GM20431 (cell line): ENCODE measurements around the gene ALDOA.

Experiments used
- in situ Hi-C: fragments of 300-500 bp; cut with MseI, MboI; formaldehyde crosslinking; loops from one replicate; pipeline ENCODE4 v1.15.0; 2020; ENCODE audit warnings: low sequenced_read_pairs; ENCODE audit not compliant: unreplicated experiment

Gene ALDOA

DNA sequence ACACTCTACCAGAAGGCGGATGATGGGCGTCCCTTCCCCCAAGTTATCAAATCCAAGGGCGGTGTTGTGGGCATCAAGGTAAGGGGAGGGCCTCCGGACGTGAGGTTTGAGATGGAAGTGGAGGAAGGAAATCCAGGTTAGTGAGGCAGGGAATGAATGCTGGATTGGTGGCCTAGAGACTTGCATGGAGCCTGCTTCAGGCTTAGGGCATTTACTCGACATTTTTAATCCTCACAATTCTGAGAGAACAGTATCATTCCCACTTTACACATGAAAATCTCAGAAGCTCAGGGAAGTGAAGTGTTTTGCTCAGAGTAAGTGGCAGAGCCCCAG lies 2.0 kb downstream of the ALDOA start:
- in situ Hi-C loops = no loop called here

DNA sequence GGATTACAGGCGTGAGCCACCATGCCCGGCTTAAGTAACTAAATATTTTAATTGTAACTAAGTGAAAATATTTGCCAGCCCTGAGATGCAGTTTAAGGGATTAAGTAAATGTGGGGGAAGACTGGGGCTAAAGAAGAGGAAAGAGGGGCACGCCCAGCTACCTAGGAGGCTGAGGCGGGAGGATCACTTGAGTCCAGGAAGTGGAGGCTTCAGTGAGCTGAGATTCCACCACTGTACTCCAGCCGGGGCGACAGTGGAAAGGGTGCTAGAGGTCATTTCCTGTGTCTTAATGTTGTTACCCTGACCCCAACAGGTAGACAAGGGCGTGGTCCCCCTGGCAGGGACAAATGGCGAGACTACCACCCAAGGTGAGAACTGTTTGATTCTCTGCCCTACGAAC lies 2.8 kb downstream of the ALDOA start:
- in situ Hi-C loops = no loop called here

DNA sequence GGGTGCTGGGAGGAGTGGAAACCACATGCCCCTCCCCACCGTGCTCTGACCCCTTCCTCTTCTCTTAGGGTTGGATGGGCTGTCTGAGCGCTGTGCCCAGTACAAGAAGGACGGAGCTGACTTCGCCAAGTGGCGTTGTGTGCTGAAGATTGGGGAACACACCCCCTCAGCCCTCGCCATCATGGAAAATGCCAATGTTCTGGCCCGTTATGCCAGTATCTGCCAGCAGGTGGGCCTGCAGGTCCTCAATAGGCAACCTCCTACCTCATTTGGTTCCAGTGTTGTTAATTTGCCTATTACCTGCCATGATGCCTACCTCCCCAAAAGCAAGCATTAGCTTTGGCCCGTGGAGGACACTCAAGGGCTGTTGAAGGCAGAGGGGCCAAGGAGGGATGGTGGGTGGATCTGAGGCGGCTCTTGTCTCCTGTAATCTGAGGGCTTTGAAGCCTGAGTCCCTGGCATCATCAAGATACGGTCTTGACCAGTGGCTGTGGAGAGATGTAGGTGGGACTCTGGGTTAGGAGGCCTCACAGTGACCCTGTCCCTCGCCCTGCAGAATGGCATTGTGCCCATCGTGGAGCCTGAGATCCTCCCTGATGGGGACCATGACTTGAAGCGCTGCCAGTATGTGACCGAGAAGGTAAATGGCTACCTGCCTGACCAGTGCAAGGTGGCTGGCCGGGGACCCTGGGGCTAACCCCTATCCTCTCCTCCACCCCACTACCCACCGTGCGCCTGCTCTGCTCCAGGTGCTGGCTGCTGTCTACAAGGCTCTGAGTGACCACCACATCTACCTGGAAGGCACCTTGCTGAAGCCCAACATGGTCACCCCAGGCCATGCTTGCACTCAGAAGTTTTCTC lies 3.4 kb downstream of the ALDOA start:
- in situ Hi-C loops = no loop called here

DNA sequence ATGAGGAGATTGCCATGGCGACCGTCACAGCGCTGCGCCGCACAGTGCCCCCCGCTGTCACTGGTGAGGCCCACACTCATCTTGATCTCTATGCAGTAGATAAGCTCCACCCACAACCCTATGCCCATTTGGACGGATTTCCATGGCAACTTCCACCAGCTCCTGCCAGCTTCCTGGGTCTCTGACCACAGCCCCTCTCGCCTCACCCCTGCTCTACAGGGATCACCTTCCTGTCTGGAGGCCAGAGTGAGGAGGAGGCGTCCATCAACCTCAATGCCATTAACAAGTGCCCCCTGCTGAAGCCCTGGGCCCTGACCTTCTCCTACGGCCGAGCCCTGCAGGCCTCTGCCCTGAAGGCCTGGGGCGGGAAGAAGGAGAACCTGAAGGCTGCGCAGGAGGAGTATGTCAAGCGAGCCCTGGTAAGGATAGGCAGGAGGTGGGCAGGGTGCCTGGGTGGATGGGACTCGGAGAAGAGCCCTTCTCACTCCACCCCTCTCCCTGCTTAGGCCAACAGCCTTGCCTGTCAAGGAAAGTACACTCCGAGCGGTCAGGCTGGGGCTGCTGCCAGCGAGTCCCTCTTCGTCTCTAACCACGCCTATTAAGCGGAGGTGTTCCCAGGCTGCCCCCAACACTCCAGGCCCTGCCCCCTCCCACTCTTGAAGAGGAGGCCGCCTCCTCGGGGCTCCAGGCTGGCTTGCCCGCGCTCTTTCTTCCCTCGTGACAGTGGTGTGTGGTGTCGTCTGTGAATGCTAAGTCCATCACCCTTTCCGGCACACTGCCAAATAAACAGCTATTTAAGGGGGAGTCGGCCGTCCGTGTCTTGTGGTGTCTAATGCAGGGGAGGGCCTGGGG lies 4.3 kb downstream of the ALDOA start:
- in situ Hi-C loops = no loop called here

DNA sequence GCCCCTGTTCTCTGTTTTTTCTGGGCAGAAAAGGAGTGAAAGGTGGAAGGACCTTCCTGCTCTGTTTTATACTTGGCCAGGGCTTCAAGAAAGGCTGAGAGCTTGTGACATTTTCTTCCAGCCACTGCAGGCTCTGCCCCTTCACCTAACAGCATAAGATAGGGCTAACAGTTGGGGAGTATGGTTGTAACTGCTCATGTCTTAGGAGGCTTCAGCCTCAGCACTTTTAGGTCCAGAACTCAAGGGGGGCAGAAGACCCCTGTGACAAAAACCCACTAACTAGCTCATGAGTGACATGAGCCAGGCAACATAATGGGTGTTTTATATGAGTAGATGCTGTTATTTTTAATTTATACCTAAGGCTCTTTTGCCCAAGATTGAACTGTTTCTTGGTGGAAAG lies 4.9 kb downstream of the ALDOA start:
- in situ Hi-C loops = no loop called here

DNA sequence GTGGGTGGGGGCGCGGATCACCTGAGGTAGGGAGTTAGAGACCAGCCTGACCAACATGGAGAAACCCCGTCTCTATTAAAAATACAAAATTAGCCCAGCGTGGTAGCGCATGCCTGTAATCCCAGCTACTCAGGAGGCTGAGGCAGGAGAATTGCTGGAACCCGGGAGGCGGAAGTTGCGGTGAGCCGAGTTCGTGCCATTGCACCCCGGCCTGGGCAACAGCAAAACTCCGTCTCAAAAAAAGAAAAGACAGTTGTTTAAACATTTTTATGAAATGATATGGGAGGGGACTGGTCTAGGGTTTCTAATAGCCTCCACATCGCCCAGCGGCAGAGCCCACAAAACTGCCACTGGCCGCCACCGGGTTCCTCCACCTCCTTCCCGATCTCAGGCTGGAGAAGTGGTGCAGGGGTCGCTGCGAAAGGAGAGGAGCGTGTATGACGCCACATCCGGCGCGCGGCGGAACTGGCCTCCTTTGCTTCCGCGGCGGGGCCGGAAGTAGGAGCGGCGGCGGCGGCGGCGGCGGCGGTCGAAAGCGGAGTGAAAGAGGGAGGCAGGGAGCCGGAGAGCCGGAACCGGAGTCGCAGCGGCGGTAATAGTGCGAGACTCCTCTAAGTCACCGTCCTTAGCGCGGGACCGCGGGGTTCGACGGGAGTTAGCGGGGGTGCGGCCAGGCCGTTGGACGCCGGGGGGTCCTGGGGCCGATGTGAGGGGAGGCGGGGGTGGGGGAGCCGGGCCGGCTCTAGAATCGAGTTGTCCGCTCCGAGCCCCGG lies 10.1 kb downstream of the ALDOA start, which contains the start of gene PPP4C:
Gene PPP4C (plus strand): TSS at position 492 of the 773 bp plus-strand sequence. CDS start 384 bp downstream, outside the sequence.
- in situ Hi-C loops = no loop called here

DNA sequence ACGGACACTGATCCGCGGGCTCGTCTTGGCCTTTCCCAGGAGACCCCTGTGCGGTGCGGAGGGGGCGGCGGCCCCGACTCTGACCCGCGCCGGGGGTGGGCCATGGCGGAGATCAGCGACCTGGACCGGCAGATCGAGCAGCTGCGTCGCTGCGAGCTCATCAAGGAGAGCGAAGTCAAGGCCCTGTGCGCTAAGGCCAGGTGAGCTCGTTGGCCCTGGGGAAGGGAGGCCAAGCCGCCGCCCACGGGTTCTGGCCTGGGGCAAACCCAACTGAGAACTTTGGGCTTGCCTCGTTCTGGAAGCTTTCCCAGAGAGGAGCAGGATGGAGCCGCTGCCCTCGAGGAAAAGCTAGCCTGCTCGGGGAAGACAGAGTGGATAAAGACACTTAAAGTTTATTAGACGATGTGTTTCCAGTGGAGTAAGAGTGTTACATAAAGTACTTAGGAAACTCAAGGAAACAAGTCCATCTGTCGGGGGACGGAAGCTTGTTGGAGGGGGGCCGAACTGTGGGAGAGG lies 10.8 kb downstream of the ALDOA start:
- in situ Hi-C loops = no loop called here

DNA sequence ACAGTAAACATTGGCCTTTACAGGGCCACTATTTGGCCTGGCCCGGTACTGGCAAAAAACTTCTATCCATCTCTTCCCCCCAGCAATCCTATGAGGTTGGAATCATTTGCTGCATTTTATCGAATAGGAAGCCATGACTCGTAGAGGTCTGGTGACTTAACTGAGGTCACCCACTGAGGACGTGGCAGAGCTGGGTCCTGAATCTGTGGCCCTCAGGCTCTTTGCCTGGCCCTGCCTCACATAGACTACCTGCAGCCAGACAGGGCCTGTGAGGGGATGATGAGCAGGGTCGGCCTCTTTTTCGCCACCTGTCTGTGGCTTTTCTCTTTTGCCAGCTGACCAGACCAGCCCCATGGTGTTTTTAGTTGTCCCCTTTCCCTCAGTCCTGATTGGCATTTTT lies 12.1 kb downstream of the ALDOA start:
- in situ Hi-C loops = no loop called here

DNA sequence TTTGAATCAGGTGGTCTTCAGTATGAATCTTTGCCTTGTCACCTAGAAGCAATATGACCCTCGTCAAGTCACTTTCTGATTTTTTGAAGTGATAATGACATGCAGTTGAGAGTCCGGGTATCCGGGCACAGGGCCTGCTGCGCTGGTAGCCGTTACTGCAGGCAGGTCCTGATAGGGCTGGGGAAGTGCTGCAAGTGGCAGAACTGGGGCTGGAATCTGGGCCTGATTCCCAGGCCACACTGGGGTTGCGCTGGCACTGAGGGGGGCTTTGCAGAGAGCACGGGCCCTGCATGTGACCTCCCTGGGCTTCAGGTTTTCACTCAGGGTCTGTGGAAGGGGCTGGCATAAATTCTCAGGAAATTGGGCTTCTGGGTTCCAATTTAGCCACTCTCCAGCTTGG lies 13.2 kb downstream of the ALDOA start:
- in situ Hi-C loops = no loop called here

DNA sequence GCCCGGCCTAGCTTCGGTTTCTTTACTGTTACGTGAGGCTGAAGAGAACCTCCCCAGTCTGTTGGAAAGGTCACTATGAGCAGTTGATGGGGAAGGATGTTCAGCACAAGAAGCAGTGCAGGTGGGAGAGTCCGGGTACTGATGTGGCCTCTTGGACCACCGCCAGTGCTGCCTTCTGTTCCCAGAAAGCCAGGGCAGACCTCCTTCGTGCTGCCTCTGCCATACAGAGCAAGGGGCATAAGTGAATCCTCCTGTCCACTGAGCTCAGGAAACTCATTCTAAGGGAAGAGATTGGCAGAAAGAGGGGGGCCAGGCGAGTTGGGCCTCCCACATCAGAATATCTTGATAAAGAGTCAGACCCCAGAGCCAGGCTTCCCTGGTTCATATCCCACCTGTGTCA lies 13.9 kb downstream of the ALDOA start:
- in situ Hi-C loops = no loop called here

DNA sequence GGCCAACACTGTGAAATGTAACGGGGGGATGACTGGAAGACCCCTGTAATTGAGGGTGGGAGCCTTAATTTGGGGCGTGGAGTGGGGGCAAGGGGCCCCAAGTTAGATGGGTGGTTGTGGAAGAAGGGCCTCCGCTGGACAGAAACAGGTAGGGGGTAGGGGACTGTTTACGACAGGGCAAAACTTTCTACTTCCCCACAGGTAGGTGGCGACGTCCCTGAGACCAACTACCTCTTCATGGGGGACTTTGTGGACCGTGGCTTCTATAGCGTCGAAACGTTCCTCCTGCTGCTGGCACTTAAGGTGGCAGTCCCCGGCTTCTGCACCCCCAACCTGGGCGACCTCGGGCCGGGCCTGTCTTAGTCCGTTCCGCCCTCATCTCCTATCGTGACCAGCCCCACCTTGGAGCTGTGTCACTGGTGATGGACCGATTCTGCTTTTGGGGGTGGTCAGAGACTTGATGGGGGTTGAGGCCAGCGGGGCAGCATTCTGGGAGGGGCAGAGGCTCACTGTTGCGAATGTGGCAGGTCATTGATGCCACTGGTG lies 17.1 kb downstream of the ALDOA start:
- in situ Hi-C loops = no loop called here

DNA sequence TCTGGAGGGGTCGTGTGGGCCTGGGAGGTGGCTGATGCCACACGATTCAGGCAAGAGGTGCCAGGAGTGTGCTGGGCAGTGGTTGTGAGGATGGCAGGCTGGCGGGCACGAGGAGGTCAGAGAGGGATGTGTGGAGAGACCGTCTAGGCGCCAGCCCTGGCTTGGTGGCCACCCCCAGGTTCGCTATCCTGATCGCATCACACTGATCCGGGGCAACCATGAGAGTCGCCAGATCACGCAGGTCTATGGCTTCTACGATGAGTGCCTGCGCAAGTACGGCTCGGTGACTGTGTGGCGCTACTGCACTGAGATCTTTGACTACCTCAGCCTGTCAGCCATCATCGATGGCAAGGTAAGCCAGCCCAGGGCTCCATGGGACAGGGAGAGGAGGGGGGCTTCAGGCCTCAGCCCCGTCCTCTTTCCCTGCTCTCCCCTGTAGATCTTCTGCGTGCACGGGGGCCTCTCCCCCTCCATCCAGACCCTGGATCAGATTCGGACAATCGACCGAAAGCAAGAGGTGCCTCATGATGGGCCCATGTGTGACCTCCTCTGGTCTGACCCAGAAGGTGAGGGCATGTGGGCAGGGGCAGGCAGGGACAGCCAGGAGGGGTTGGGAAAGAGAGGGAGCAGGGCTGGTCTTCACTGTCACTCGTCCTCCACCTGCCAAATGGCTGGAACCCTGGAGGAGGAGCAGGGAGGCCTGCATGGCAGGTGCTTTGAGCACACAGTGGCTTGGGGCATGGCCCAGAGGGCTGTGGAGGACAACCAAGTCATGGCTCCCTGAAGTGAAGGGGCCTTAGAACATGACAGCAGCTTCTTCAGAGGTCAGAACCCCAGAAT lies 17.9 kb downstream of the ALDOA start:
- in situ Hi-C loops = no loop called here

DNA sequence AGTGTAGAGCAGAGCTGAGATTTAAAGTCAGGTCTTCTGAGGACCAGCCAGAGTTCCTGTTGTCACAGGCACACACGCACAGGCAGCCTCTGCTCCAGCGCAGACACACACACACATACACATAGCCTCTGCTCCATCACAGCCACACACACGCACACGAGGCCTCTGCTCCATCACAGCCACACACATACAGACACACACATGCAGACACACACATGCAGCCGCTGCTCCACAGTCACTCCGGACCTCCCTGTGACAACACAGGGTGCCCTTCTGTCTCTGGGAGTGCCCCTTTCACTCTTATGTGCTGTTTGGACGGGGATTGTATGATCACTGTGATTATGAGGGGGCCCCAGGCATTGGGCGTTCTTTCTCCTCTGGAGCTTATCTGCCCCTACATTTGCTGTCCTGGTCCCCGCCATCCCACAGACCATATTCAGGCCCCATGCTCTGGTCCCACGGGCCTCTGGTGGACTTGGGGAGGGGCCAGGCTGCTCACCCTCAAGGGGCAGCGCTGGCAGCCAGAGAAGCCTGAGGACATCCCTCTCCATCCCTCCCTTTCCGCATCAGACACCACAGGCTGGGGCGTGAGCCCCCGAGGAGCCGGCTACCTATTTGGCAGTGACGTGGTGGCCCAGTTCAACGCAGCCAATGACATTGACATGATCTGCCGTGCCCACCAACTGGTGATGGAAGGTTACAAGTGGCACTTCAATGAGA lies 18.7 kb downstream of the ALDOA start:
- in situ Hi-C loops = no loop called here

DNA sequence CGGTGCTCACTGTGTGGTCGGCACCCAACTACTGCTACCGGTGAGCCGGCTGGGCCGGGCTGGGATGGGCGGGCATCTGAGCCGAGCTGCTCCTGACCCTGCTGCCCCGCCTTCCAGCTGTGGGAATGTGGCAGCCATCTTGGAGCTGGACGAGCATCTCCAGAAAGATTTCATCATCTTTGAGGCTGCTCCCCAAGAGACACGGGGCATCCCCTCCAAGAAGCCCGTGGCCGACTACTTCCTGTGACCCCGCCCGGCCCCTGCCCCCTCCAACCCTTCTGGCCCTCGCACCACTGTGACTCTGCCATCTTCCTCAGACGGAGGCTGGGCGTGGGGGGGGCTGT lies 19.2 kb downstream of the ALDOA start:
- in situ Hi-C loops = no loop called here

DNA sequence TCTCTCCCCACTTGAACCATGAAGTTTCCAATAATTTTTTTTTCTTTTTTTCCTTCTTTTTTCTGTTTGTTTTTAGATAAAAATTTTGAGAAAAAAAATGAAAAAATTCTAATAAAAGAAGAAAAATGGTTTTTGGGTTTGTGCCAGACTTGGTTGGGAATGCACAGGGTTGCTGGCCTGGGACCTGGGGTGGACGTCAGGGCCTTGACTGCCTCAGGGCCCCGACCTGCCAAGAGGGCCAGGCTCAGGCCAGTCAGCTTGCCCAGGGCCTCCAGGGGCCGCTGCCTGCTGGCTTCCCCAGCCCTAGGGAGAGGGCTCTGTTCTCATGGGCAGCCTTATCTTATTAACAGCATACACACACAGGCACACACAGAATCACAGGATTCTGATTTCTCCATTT lies 19.7 kb downstream of the ALDOA start:
- in situ Hi-C loops = no loop called here

DNA sequence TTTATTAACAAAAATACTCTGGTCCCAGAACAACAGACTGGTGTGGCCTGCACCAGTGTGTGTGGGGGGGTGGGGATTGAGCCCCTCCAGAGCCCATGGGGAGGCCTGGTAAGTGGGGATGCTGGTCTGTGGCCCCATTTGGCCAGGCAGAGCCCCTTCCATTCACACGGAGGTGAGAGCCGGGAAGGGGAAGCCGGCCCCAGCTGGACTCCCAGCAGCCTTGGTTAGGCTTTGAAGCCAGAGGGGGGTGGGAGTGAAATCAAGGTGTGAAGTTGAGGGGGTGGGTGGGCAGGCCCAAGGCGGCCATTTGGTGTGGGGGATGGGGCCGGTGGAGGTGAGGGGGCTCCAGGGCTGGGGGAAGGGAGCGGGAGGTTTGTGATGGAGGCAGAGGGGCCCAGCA lies 20.3 kb downstream of the ALDOA start:
- in situ Hi-C loops = no loop called here

DNA sequence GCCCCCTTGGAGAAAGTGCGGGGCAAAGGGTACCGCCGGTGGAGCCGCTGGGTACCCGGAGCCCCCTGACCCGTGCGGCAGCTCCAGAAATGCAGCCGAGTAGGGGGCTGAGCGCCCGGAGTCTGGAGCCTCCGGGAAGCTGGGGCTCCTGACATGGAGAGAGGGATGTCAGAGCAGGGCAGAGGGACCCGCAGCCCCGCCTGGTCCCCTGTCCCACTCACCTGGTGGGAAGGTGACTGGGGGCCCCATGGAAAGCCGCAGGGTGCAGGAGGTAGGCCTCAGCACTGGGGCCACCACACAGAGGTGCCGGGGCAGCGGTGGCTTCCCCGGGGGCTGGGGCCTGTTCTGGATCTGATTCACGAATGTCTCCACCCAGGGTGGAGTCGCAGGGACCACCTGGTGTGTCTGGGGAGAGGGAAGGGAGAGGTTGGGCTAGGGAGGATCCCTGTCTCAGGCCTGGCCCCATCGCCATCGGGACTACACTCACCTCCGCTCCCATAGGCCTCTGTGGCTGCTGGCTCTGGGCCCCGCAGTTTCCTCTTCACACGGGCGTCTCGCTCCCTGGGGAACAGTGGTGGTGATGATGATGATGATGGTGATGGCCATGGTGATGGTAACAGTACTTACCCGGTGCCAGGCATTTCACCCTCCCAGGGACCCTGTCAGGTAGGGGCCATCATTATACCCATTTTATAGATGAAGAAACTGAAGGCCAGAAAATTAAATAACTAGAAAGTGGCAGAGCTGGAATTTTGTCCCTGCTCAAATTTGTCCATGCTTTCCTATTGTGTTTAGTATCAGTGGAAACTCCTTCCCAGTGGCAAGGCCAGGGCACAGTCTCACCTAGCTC lies 21.0 kb downstream of the ALDOA start:
- in situ Hi-C loops = no loop called here
